H9 (cell line): Measurements from ENCODE around the gene DAD1. TPM values are rescaled to one million over a fixed set of nuclear protein-coding genes. Genes with fewer than 3 reads are reported as not detected.

Experiments
- DNase-seq: peaks from one replicate; pipeline ENCODE4 v3.0.0-alpha.2; 2017
- H2AFZ ChIP-seq: one replicate; pipeline ENCODE4 v1.6.1; 2013; ENCODE audit warnings: mild to moderate bottlenecking, low read length, control low read depth, moderate library complexity
- H2AK5ac ChIP-seq: 2 replicates; pipeline ENCODE4 v1.6.1; 2013; ENCODE audit warnings: low read length, control low read depth, mixed read lengths; ENCODE audit not compliant: insufficient read length
- H2BK120ac ChIP-seq: one replicate; pipeline ENCODE4 v1.6.1; 2013; ENCODE audit warnings: low read depth, mild to moderate bottlenecking, low read length, control low read depth, inconsistent platforms; ENCODE audit not compliant: poor library complexity, severe bottlenecking
- H2BK12ac ChIP-seq: 2 replicates; pipeline ENCODE4 v1.6.1; 2013; ENCODE audit warnings: low read length, control low read depth, mixed read lengths, low read depth; ENCODE audit not compliant: insufficient read length
- H2BK15ac ChIP-seq: 2 replicates; pipeline ENCODE4 v1.6.1; 2013; ENCODE audit warnings: low read depth, low read length, control low read depth
- H2BK20ac ChIP-seq: one replicate; pipeline ENCODE4 v1.6.1; 2013; ENCODE audit warnings: low read depth, mild to moderate bottlenecking, low read length, control low read depth, inconsistent platforms; ENCODE audit not compliant: poor library complexity, severe bottlenecking
- H2BK5ac ChIP-seq: 2 replicates; pipeline ENCODE4 v1.6.1; 2013; ENCODE audit warnings: low read length, control low read depth, mixed read lengths; ENCODE audit not compliant: insufficient read length
- H3K14ac ChIP-seq: 2 replicates; pipeline ENCODE4 v1.6.1; 2013; ENCODE audit warnings: low read length, control low read depth; ENCODE audit not compliant: insufficient read depth
- H3K18ac ChIP-seq: 2 replicates; pipeline ENCODE4 v1.6.1; 2013; ENCODE audit warnings: low read depth, mild to moderate bottlenecking, mixed read lengths, low read length, control low read depth; ENCODE audit not compliant: insufficient read length
- H3K23ac ChIP-seq: 2 replicates; pipeline ENCODE4 v1.6.1; 2013; ENCODE audit warnings: low read length, control low read depth, mixed read lengths, low read depth; ENCODE audit not compliant: insufficient read length
- H3K23me2 ChIP-seq: 2 replicates; pipeline ENCODE4 v1.6.1; 2013; ENCODE audit warnings: low read depth, mild to moderate bottlenecking, mixed read lengths, low read length, control low read depth; ENCODE audit not compliant: insufficient read length, poor library complexity, severe bottlenecking
- H3K27ac ChIP-seq: 2 replicates; pipeline ENCODE4 v1.5.1; 2013; ENCODE audit warnings: low read length, control low read depth, mixed read lengths, low read depth; ENCODE audit not compliant: insufficient read length
- H3K27me3 ChIP-seq: 2 replicates; pipeline ENCODE4 v1.6.1; 2013; ENCODE audit warnings: low read length, control low read depth, inconsistent platforms; ENCODE audit not compliant: insufficient read depth
- H3K4ac ChIP-seq: 2 replicates; pipeline ENCODE4 v1.6.1; 2013; ENCODE audit warnings: low read depth, mild to moderate bottlenecking, control low read depth, inconsistent platforms, low read length, moderate library complexity
- H3K4me1 ChIP-seq: 2 replicates; pipeline ENCODE4 v1.6.1; 2013; ENCODE audit warnings: low read length, control low read depth, inconsistent platforms; ENCODE audit not compliant: insufficient read depth
- H3K4me2 ChIP-seq: 2 replicates; pipeline ENCODE4 v1.6.1; 2013; ENCODE audit warnings: low read length, control low read depth, mixed read lengths; ENCODE audit not compliant: insufficient read length, insufficient read depth
- H3K56ac ChIP-seq: 2 replicates; pipeline ENCODE4 v1.6.1; 2013; ENCODE audit warnings: low read depth, mild to moderate bottlenecking, mixed read lengths, low read length, control low read depth; ENCODE audit not compliant: insufficient read length
- H3K79me1 ChIP-seq: 2 replicates; pipeline ENCODE4 v1.6.1; 2013; ENCODE audit warnings: low read depth, mild to moderate bottlenecking, moderate library complexity, low read length, control low read depth, inconsistent platforms; ENCODE audit not compliant: insufficient read depth, poor library complexity, severe bottlenecking
- H3K79me2 ChIP-seq: 2 replicates; pipeline ENCODE4 v1.6.1; 2013; ENCODE audit warnings: low read length, control low read depth, inconsistent platforms; ENCODE audit not compliant: insufficient read depth
- H3K9ac ChIP-seq: 2 replicates; pipeline ENCODE4 v1.6.1; 2013; ENCODE audit warnings: low read length, control low read depth, mixed read lengths; ENCODE audit not compliant: insufficient read length; ENCODE audit errors: extremely low read depth
- H3K9me3 ChIP-seq: one replicate; pipeline ENCODE4 v1.6.1; 2013; ENCODE audit warnings: low read depth, low read length, inconsistent platforms; ENCODE audit not compliant: control insufficient read depth
- H3T11ph ChIP-seq: one replicate; pipeline ENCODE4 v1.6.1; 2013; ENCODE audit warnings: mild to moderate bottlenecking, low read length, control low read depth, inconsistent platforms
- H4K20me1 ChIP-seq: one replicate; pipeline ENCODE4 v1.6.1; 2013; ENCODE audit not compliant: control insufficient read depth, insufficient read length, insufficient read depth
- H4K5ac ChIP-seq: 2 replicates; pipeline ENCODE4 v1.6.1; 2013; ENCODE audit warnings: low read depth, mild to moderate bottlenecking, mixed read lengths, low read length, control low read depth; ENCODE audit not compliant: insufficient read length
- H4K8ac ChIP-seq: replicated peaks from 2 replicates; pipeline ENCODE4 v1.6.1; 2013; ENCODE audit warnings: low read length, control low read depth, mixed read lengths, low read depth; ENCODE audit not compliant: insufficient read length
- H4K91ac ChIP-seq: 2 replicates; pipeline ENCODE4 v1.6.1; 2013; ENCODE audit warnings: low read depth, mild to moderate bottlenecking, moderate library complexity, mixed read lengths, low read length, control low read depth; ENCODE audit not compliant: insufficient read length
- H3K27ac Mint-ChIP-seq, 3 experiments: 2 replicates in 2 of 3; 3 replicates in 1 of 3; pipeline ENCODE4 v1.8.0; 2020 to 2021; ENCODE audit warnings: mixed read lengths in 3 of 3, mild to moderate bottlenecking in 1 of 3, moderate library complexity in 1 of 3
- H3K27me3 Mint-ChIP-seq: 2 replicates; pipeline ENCODE4 v1.8.0; 2021; ENCODE audit warnings: low read depth, mild to moderate bottlenecking, moderate library complexity, mixed read lengths
- H3K36me3 Mint-ChIP-seq, 3 experiments: 2 replicates in 2 of 3; 3 replicates in 1 of 3; pipeline ENCODE4 v1.8.0; 2020 to 2021; ENCODE audit warnings: low read depth in 3 of 3, mixed read lengths in 3 of 3; ENCODE audit not compliant: insufficient read depth in 1 of 3
- H3K4me1 Mint-ChIP-seq, 2 experiments: 2 replicates each; pipeline ENCODE4 v1.8.0; 2020; ENCODE audit warnings: mixed read lengths in 2 of 2
- H3K4me3 Mint-ChIP-seq, 2 experiments: 2 replicates in 1 of 2; 3 replicates in 1 of 2; pipeline ENCODE4 v1.8.0; 2020 to 2021; ENCODE audit warnings: mild to moderate bottlenecking in 2 of 2, mixed read lengths in 2 of 2, moderate library complexity in 1 of 2
- H3K9me3 Mint-ChIP-seq, 2 experiments: 2 replicates in 1 of 2; 3 replicates in 1 of 2; pipeline ENCODE4 v1.8.0; 2020; ENCODE audit warnings: mild to moderate bottlenecking in 2 of 2, mixed read lengths in 2 of 2, moderate library complexity in 1 of 2
- CTCF ChIP-seq: fragments of 200-600 bp; sonication (generic); conservative IDR thresholded peaks from 3 replicates; pipeline ENCODE4 v1.8.0; 2021; ENCODE audit warnings: antibody characterized with exemption, mild to moderate bottlenecking
- WGBS: extraction: QIAGEN DNeasy Blood & Tissue Kit; methylation state at CpG from one replicate; pipeline ENCODE4 v1.1.7; 2013; ENCODE audit warnings: missing lambda C conversion rate, low lambda C conversion rate, mixed read lengths; ENCODE audit not compliant: insufficient read length; ENCODE audit errors: extremely low coverage; 5-methylcytosine and 5-hydroxymethylcytosine counted together
- total RNA-seq: library from RNA; stranded (reverse); gene quantifications from 2 replicates; pipeline ENCODE4 v1.2.1, GENCODE V29; 2021

The DAD1 gene
- total RNA-seq, 1 experiment from 2014 or later: 127 TPM

- H3K9ac ChIP-seq: no peak overlapping the region
- Mint-ChIP-seq H3K27ac (no peak overlapping the region), H3K36me3 (peaks cover 4 to 8% (median 5%) of the 10 kb centered on the region in 3 experiments), H3K4me1 (peaks cover 14 to 17% of the 10 kb centered on the region in 2 experiments), H3K9me3 (peaks cover 11 to 12% of the 10 kb centered on the region in 2 experiments), H3K27me3 (peaks cover 3% of the 10 kb centered on the region), H3K4me3 (no peak overlapping the region)
- H2BK12ac ChIP-seq: no peak overlapping the region
- no peak overlapping the region for H3K27ac ChIP-seq
- no peak overlapping the region for H2AK5ac ChIP-seq
- WGBS: no CpG with 5 or more reads among the region's 2 CpGs
- no peak overlapping the region for H3K56ac ChIP-seq
- H3K4me1 ChIP-seq: no peaks in the 10 kb centered on the region; the same call in 1 of the 2 replicates
- TF ChIP-seq CTCF: no peak
- H3T11ph ChIP-seq: no peak overlapping the region
- H3K79me1 ChIP-seq: no peaks in the 10 kb centered on the region
- no peak overlapping the region for H2BK20ac ChIP-seq
- H3K23me2 ChIP-seq: no peaks in the 10 kb centered on the region
- H2AFZ ChIP-seq: no peak overlapping the region
- H2BK5ac ChIP-seq: no peak overlapping the region
- no peak overlapping the region for H3K23ac ChIP-seq
- no peak overlapping the region for H2BK120ac ChIP-seq
- H3K79me2 ChIP-seq: no peaks in the 10 kb centered on the region
- DNase-seq: no peak
- no peak overlapping the region for H2BK15ac ChIP-seq
- no peak overlapping the region for H3K18ac ChIP-seq
- H4K20me1 ChIP-seq: no peaks in the 10 kb centered on the region
- H3K9me3 ChIP-seq: no peaks in the 10 kb centered on the region
- H3K14ac ChIP-seq: no peak overlapping the region
- no peak overlapping the region for H4K5ac ChIP-seq
- no peak overlapping the region for H3K4ac ChIP-seq
- no peaks in the 10 kb centered on the region for H3K27me3 ChIP-seq
- H3K4me2 ChIP-seq: no peak overlapping the region
- no peak overlapping the region for H4K8ac ChIP-seq
- no peak overlapping the region for H4K91ac ChIP-seq
These were observed 34.0 kb upstream of the DAD1 start for GRCh38 chr14:22623047-22623446.
